Neuronal stem cell (in vitro differentiated cells): ENCODE results near the gene PHRF1.

ENCODE experiments used
- DNase-seq: peaks from one replicate; pipeline ENCODE4 v3.0.0-alpha.2; 2013; ENCODE audit warnings: low spot score
- H2AFZ ChIP-seq: one replicate; pipeline ENCODE4 v1.6.1; 2013; ENCODE audit warnings: mild to moderate bottlenecking, low read length, inconsistent platforms
- H2AK5ac ChIP-seq: 2 replicates; pipeline ENCODE4 v1.6.1; 2013; ENCODE audit warnings: low read depth, mild to moderate bottlenecking, inconsistent platforms, low read length, moderate library complexity, mixed read lengths
- H2BK120ac ChIP-seq: 2 replicates; pipeline ENCODE4 v1.6.1; 2013; ENCODE audit warnings: low read depth, mild to moderate bottlenecking, inconsistent platforms, low read length, moderate library complexity, mixed read lengths
- H2BK12ac ChIP-seq: one replicate; pipeline ENCODE4 v1.6.1; 2013; ENCODE audit warnings: low read length, inconsistent platforms
- H2BK15ac ChIP-seq: 2 replicates; pipeline ENCODE4 v1.6.1; 2013; ENCODE audit warnings: mild to moderate bottlenecking, low read length, inconsistent platforms, mixed read lengths
- H2BK5ac ChIP-seq: one replicate; pipeline ENCODE4 v1.6.1; 2013; ENCODE audit warnings: inconsistent platforms, mild to moderate bottlenecking, low read length, moderate library complexity
- H3K14ac ChIP-seq: one replicate; pipeline ENCODE4 v1.6.1; 2013; ENCODE audit warnings: low read length, inconsistent platforms
- H3K18ac ChIP-seq: 2 replicates; pipeline ENCODE4 v1.6.1; 2013; ENCODE audit warnings: low read length, inconsistent platforms
- H3K23ac ChIP-seq: 2 replicates; pipeline ENCODE4 v1.6.1; 2013; ENCODE audit warnings: low read depth, mild to moderate bottlenecking, mixed read lengths, low read length, inconsistent platforms; ENCODE audit not compliant: poor library complexity
- H3K27ac ChIP-seq: replicated peaks from 3 replicates; pipeline ENCODE4 v1.5.1; 2013; ENCODE audit warnings: low read length, inconsistent platforms
- H3K27me3 ChIP-seq, 3 experiments: 2 replicates each; pipeline ENCODE4 v1.6.1; 2013; ENCODE audit warnings: low read length in 3 of 3, mild to moderate bottlenecking in 2 of 3, inconsistent platforms in 1 of 3, low read depth in 1 of 3, mixed read lengths in 1 of 3, moderate library complexity in 1 of 3; ENCODE audit not compliant: control insufficient read depth in 3 of 3, insufficient read depth in 3 of 3
- H3K36me3 ChIP-seq, 2 donors: replicated peaks in 1 of 2; 2 replicates each; pipeline ENCODE4 v1.6.1; 2013; ENCODE audit warnings: low read length in 2 of 2; ENCODE audit not compliant: control insufficient read depth in 2 of 2, insufficient read depth in 2 of 2
- H3K4ac ChIP-seq: 2 replicates; pipeline ENCODE4 v1.6.1; 2013; ENCODE audit warnings: inconsistent platforms, mild to moderate bottlenecking, low read length, moderate library complexity
- H3K4me1 ChIP-seq, 2 donors: 1 replicate in 1 of 2; 2 replicates in 1 of 2; pipeline ENCODE4 v1.6.1; 2013; ENCODE audit warnings: low read length in 2 of 2, low read depth in 1 of 2; ENCODE audit not compliant: control insufficient read depth in 2 of 2, insufficient read depth in 1 of 2
- H3K4me2 ChIP-seq: one replicate; pipeline ENCODE4 v1.6.1; 2013; ENCODE audit warnings: mild to moderate bottlenecking, low read length, inconsistent platforms; ENCODE audit not compliant: insufficient read depth, poor library complexity, severe bottlenecking
- H3K4me3 ChIP-seq, 2 donors: 2 replicates each; pipeline ENCODE4 v1.5.1; 2013; ENCODE audit warnings: low read length in 2 of 2, mild to moderate bottlenecking in 2 of 2, inconsistent platforms in 1 of 2, moderate library complexity in 1 of 2
- H3K79me1 ChIP-seq: one replicate; pipeline ENCODE4 v1.6.1; 2013; ENCODE audit warnings: low read depth, mild to moderate bottlenecking, inconsistent platforms, low read length, moderate library complexity
- H3K9ac ChIP-seq: one replicate; pipeline ENCODE4 v1.6.1; 2013; ENCODE audit warnings: mild to moderate bottlenecking, low read depth, low read length, inconsistent platforms; ENCODE audit not compliant: poor library complexity
- H3K9me3 ChIP-seq, 2 donors: replicated peaks in 1 of 2; 2 replicates each; pipeline versions ENCODE3 to v1.6.1; 2013; ENCODE audit warnings: low read length in 2 of 2, mild to moderate bottlenecking in 2 of 2, inconsistent platforms in 1 of 2, low read depth in 1 of 2, mixed read lengths in 1 of 2, moderate library complexity in 1 of 2; ENCODE audit not compliant: control insufficient read depth in 2 of 2, insufficient read depth in 1 of 2
- H4K8ac ChIP-seq: one replicate; pipeline ENCODE4 v1.6.1; 2013; ENCODE audit warnings: low read depth, mild to moderate bottlenecking, inconsistent platforms, low read length, moderate library complexity
- H4K91ac ChIP-seq: one replicate; pipeline ENCODE4 v1.6.1; 2013; ENCODE audit warnings: low read length, low read depth, mild to moderate bottlenecking, inconsistent platforms; ENCODE audit not compliant: poor library complexity
- WGBS, 2 donors: extraction: QIAGEN DNeasy Blood & Tissue Kit; methylation state at CpG; one replicate each; pipeline ENCODE4 v1.1.7; 2013; ENCODE audit warnings: missing lambda C conversion rate in 2 of 2, mixed read lengths in 1 of 2; ENCODE audit not compliant: insufficient read length in 2 of 2, insufficient replicate concordance in 1 of 2; ENCODE audit errors: extremely low coverage in 2 of 2; 5-methylcytosine and 5-hydroxymethylcytosine counted together

Gene PHRF1

GRCh38 chr11:609341-609811, 33.1 kb downstream of the PHRF1 start:
- Histone ChIP-seq H2BK120ac (no peak overlapping the region), H3K27me3 (peaks cover 0 to 2% (median 0%) of the 10 kb centered on the region in 3 experiments), H2BK15ac (no peak overlapping the region), H3K4ac (no peak overlapping the region), H3K27ac (no peak overlapping the region), H2BK12ac (peak overlapping the region; percentile 22), H3K36me3 (peaks cover 74 to 96% of the 10 kb centered on the region in 2 donors), H4K8ac (no peak overlapping the region), H3K9me3 (no peaks in the 10 kb centered on the region), H2AK5ac (no peak overlapping the region), H3K23ac (no peak overlapping the region), H3K4me1 (no peaks in the 10 kb centered on the region), H3K4me3 (no peak overlapping the region), H4K91ac (no peak overlapping the region), H3K79me1 (peaks cover 13% of the 10 kb centered on the region), H2AFZ (no peak overlapping the region), H3K4me2 (no peak overlapping the region), H3K14ac (no peak overlapping the region), H3K18ac (no peak overlapping the region), H2BK5ac (peak overlapping the region; percentile 24), H3K9ac (no peak overlapping the region)
- DNase-seq = no peak
- WGBS, 2 donors = no CpG with 5 or more reads among the region's 28 CpGs

GRCh38 chr11:610146-610801, 34.0 kb downstream of the PHRF1 start:
- H2BK12ac ChIP-seq = no peak overlapping the region
- peaks cover 67 to 91% of the 10 kb centered on the region in 2 donors for H3K36me3 ChIP-seq
- H4K8ac ChIP-seq = peak overlapping the region; percentile 65
- no peak overlapping the region for H3K4me2 ChIP-seq
- peak overlapping the region; percentile 66 for H2BK5ac ChIP-seq
- peak overlapping the region; percentile 44 for H3K23ac ChIP-seq
- H2AFZ ChIP-seq = no peak overlapping the region
- no peak for DNase-seq
- no peak overlapping the region for H3K14ac ChIP-seq
- no peak overlapping the region for H3K27ac ChIP-seq
- no peak overlapping the region for H3K9ac ChIP-seq
- peaks cover 17% of the 10 kb centered on the region for H3K79me1 ChIP-seq
- H3K4ac ChIP-seq = no peak overlapping the region
- no peak overlapping the region for H2AK5ac ChIP-seq
- H2BK15ac ChIP-seq = no peak overlapping the region
- H3K9me3 ChIP-seq = no peaks in the 10 kb centered on the region
- no peak overlapping the region for H3K18ac ChIP-seq
- no peak overlapping the region for H4K91ac ChIP-seq
- no peak overlapping the region for H2BK120ac ChIP-seq
- H3K4me1 ChIP-seq = peaks cover 3% of the 10 kb centered on the region in 2 donors
- WGBS, 2 donors = no CpG with 5 or more reads among the region's 18 CpGs
- no peak overlapping the region for H3K4me3 ChIP-seq
- H3K27me3 ChIP-seq = peaks cover 0 to 2% (median 0%) of the 10 kb centered on the region in 3 experiments

- Histone ChIP-seq H2BK5ac (peak overlapping the region; percentile 66), H3K4me1 (peaks cover 3 to 7% of the 10 kb centered on the region in 2 donors), H3K27me3 (peaks cover 0 to 2% (median 0%) of the 10 kb centered on the region in 3 experiments), H3K9ac (no peak overlapping the region), H3K79me1 (peaks cover 17% of the 10 kb centered on the region), H3K36me3 (peaks cover 58 to 81% of the 10 kb centered on the region in 2 donors), H3K9me3 (no peaks in the 10 kb centered on the region), H3K4me2 (no peak overlapping the region), H2BK15ac (no peak overlapping the region), H3K27ac (no peak overlapping the region), H2AK5ac (no peak overlapping the region), H2BK120ac (no peak overlapping the region), H4K8ac (no peak overlapping the region), H3K18ac (no peak overlapping the region), H3K14ac (no peak overlapping the region), H3K23ac (peak overlapping the region; percentile 44), H2BK12ac (no peak overlapping the region), H3K4me3 (no peak overlapping the region), H4K91ac (no peak overlapping the region), H2AFZ (no peak overlapping the region), H3K4ac (no peak overlapping the region)
- no peak for DNase-seq
- WGBS, 2 donors = no CpG with 5 or more reads among the region's 49 CpGs
Measured at GRCh38 chr11:611001-611996, 35.0 kb downstream of the PHRF1 start.
